HepG2 (cell line): ENCODE measurements around the gene RIPOR1. TPM values are rescaled to one million over a fixed set of nuclear protein-coding genes. Genes with fewer than 3 reads are reported as not detected.

Experiments used
- AKAP8 ChIP-seq: sonication (generic); formaldehyde crosslinking; IDR thresholded peaks from 2 replicates; pipeline ENCODE4 v1.5.1; 2020; ENCODE audit warnings: mild to moderate bottlenecking, missing genetic modification reagents
- ATAD3A ChIP-seq: sonication (generic); formaldehyde crosslinking; IDR thresholded peaks from 2 replicates; pipeline ENCODE4 v1.4.0; 2020; ENCODE audit warnings: missing genetic modification reagents
- ELF1 ChIP-seq: sonication (generic); formaldehyde crosslinking; IDR thresholded peaks from 2 replicates; pipeline ENCODE4 v1.4.0; 2020; ENCODE audit warnings: missing genetic modification reagents
- FOXP1 ChIP-seq, 2 experiments: fragments of 450-650 bp in 1 of 2; IDR thresholded peaks; 2 replicates each; pipeline ENCODE4 v1.6.1; 2017 to 2018; ENCODE audit warnings: antibody characterized with exemption in 1 of 2
- GPN1 ChIP-seq: sonication (generic); formaldehyde crosslinking; IDR thresholded peaks from 2 replicates; pipeline ENCODE4 v1.5.1; 2020; ENCODE audit warnings: missing genetic modification reagents, borderline replicate concordance
- HOXD1 ChIP-seq: sonication (generic); formaldehyde crosslinking; IDR thresholded peaks from 2 replicates; pipeline ENCODE4 v1.5.0; 2020; ENCODE audit warnings: missing genetic modification reagents
- KDM3A ChIP-seq: IDR thresholded peaks from 2 replicates; pipeline ENCODE4 v1.6.1; 2018; ENCODE audit warnings: low read depth, missing compliant biosample characterization
- KLF12 ChIP-seq: sonication (generic); formaldehyde crosslinking; IDR thresholded peaks from 2 replicates; pipeline ENCODE4 v1.4.0; 2020; ENCODE audit warnings: missing genetic modification reagents, borderline replicate concordance
- MAZ ChIP-seq, 2 experiments: sonication (generic) in 1 of 2; formaldehyde crosslinking in 1 of 2; IDR thresholded peaks; 2 replicates each; pipeline versions ENCODE4 v1.5.0 to v1.6.1; 2012 to 2020; ENCODE audit warnings: low read depth in 2 of 2, mild to moderate bottlenecking in 2 of 2, borderline replicate concordance in 1 of 2, improper control_type of control experiment in 1 of 2, low read length in 1 of 2, missing genetic modification reagents in 1 of 2, moderate library complexity in 1 of 2
- NCOA2 ChIP-seq: sonication (generic); formaldehyde crosslinking; IDR thresholded peaks from 2 replicates; pipeline ENCODE4 v1.8.0; 2022; ENCODE audit warnings: inconsistent platforms
- NFE2L2 ChIP-seq: fragments of 150-350 bp; IDR thresholded peaks from 2 replicates; pipeline ENCODE4 v1.6.1; 2014; ENCODE audit warnings: low read length
- PCBP1 ChIP-seq: fragments of 200-400 bp; formaldehyde crosslinking; IDR thresholded peaks from 2 replicates; pipeline ENCODE4 v1.6.1; 2017; ENCODE audit warnings: mild to moderate bottlenecking, low read depth, low read length, borderline replicate concordance
- PHF5A ChIP-seq: IDR thresholded peaks from one replicate; pipeline ENCODE4 v1.6.1; 2018; ENCODE audit warnings: low read depth, missing genetic modification reagents; ENCODE audit not compliant: unreplicated experiment
- SIX4 ChIP-seq: sonication (generic); formaldehyde crosslinking; IDR thresholded peaks from 2 replicates; pipeline ENCODE4 v1.4.0; 2020; ENCODE audit warnings: missing genetic modification reagents
- SRSF9 ChIP-seq: fragments of 200-400 bp; formaldehyde crosslinking; IDR thresholded peaks from 2 replicates; pipeline ENCODE4 v1.6.1; 2018; ENCODE audit warnings: borderline replicate concordance, mild to moderate bottlenecking, low read depth, low read length; ENCODE audit not compliant: insufficient read depth, poor library complexity, severe bottlenecking
- ZFP36 ChIP-seq: fragments of 150-350 bp; IDR thresholded peaks from 2 replicates; pipeline ENCODE4 v1.6.1; 2018; ENCODE audit warnings: borderline replicate concordance, low read length, low read depth; ENCODE audit not compliant: partially characterized antibody
- ZNF224 ChIP-seq: sonication (generic); formaldehyde crosslinking; IDR thresholded peaks from 2 replicates; pipeline ENCODE4 v1.5.0; 2020; ENCODE audit warnings: mild to moderate bottlenecking, missing genetic modification reagents
- ZNF552 ChIP-seq: sonication (generic); formaldehyde crosslinking; IDR thresholded peaks from 2 replicates; pipeline ENCODE4 v1.9.0; 2022; ENCODE audit warnings: missing genetic modification reagents, mild to moderate bottlenecking, borderline replicate concordance
- ZNF557 ChIP-seq: sonication (generic); formaldehyde crosslinking; IDR thresholded peaks from 2 replicates; pipeline ENCODE4 v1.4.0; 2020; ENCODE audit warnings: missing genetic modification reagents
- ZNF616 ChIP-seq: sonication (generic); formaldehyde crosslinking; IDR thresholded peaks from 2 replicates; pipeline ENCODE4 v1.5.0; 2020; ENCODE audit warnings: low read depth, mild to moderate bottlenecking, missing genetic modification reagents
- ZNF772 ChIP-seq: sonication (generic); formaldehyde crosslinking; IDR thresholded peaks from 2 replicates; pipeline ENCODE4 v1.5.0; 2020; ENCODE audit warnings: mild to moderate bottlenecking, missing genetic modification reagents
- ZNF816 ChIP-seq: sonication (generic); formaldehyde crosslinking; IDR thresholded peaks from 2 replicates; pipeline ENCODE4 v1.8.0; 2022; ENCODE audit warnings: missing genetic modification reagents, mild to moderate bottlenecking, borderline replicate concordance
- ZSCAN29 ChIP-seq: sonication (generic); formaldehyde crosslinking; conservative IDR thresholded peaks from 2 replicates; pipeline ENCODE4 v1.4.0; 2020; ENCODE audit warnings: mild to moderate bottlenecking, missing genetic modification reagents
- polyA plus RNA-seq, 8 experiments: library from polyadenylated mRNA; depleted of rRNA in 3 of 8; stranded (reverse) in 7 of 8; unstranded in 1 of 8; fragments of >200 nt; fragmentation: Illumina TruSeq in 4 of 8; extraction: Trizol in 4 of 8; gene quantifications; 2 replicates each; pipeline versions ENCODE4 v1.2.1 to v1.2.3, GENCODE V29; 2011 to 2016; ENCODE audit warnings: low read depth in 4 of 8, missing spikeins in 1 of 8, mixed read lengths in 1 of 8; ENCODE audit not compliant: insufficient read depth in 1 of 8
- total RNA-seq, 5 experiments: library from RNA; depleted of rRNA; stranded (reverse); fragments of >200 nt; fragmentation: Illumina TruSeq; extraction: Trizol; gene quantifications; 2 replicates each; pipeline ENCODE4 v1.2.3, GENCODE V29; 2016; ENCODE audit warnings: low read depth in 1 of 5
- TF ChIP-seq, protein P1 (sequence below), 2 experiments: sonication (generic) in 1 of 2; formaldehyde crosslinking in 1 of 2; IDR thresholded peaks; 2 replicates each; pipeline versions ENCODE4 v1.4.0 to v1.6.1; 2018 to 2020; ENCODE audit warnings: missing genetic modification reagents in 2 of 2, borderline replicate concordance in 1 of 2, low read depth in 1 of 2, mild to moderate bottlenecking in 1 of 2, missing biosample characterization in 1 of 2
- TF ChIP-seq, protein P2 (sequence below), 2 experiments: sonication (generic) in 1 of 2; formaldehyde crosslinking in 1 of 2; IDR thresholded peaks; 2 replicates each; pipeline versions ENCODE4 v1.5.1 to v1.6.1; 2011 to 2020; ENCODE audit warnings: borderline replicate concordance in 1 of 2, low read depth in 1 of 2, low read length in 1 of 2, mild to moderate bottlenecking in 1 of 2, missing genetic modification reagents in 1 of 2, moderate library complexity in 1 of 2

RIPOR1 gene
- total and polyA plus RNA-seq, 2 of the 13 experiments (the other 11 are each of a cell fraction or from before 2014, with no cell fraction given): 4.6 to 8.1 TPM

DNA sequence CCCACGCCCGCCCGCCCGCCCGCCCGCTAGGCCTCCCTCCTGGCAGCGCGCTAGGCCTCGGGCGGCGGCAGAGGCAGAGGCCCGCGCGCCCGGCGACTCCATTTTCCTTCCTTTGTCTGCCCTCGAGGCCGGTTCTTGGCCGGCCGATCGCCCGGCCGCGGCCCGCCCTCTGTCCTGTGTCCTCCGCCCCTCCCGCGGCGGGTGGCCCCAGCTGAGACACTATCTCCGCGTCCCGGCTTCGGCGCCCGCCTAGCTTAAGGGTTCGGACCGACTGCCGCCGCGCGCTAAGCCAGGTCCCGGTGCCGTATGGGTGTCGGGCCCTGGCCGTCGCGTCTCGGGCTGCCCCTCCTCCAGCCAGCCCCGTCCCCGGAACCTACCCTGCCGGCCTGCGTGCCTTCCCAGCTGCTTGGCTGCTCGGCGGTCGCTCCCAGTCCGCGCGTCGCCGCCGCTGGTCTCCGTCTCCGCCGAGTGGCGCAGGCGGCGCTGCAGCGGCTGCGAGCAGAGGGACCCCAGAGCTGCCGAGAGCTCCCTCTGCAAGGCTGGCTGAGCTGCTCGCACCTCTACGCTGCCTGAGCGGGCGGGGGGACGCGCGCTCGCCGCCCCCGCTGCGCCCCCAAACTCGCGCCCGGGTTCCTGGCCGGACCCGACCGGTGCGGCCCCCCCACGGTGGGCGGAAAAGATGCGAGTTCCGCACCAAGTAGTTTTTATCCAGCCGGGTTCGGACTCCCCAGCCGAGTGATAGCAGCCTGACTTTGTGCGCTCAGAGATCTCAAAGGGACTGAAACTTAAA lies 34.5 kb downstream of the RIPOR1 start (continued):
- TF ChIP-seq ZNF772 (CRISPR knock-in tag) (peak; percentile 81; the same call in 1 of the 2 replicates), NFE2L2 (no peak), NCOA2 (CRISPR knock-in tag) (no peak; the same call in 1 of the 2 replicates), ZNF224 (CRISPR knock-in tag) (peak; percentile 75; the same call in 1 of the 2 replicates), PHF5A (CRISPR knock-in tag) (peak; percentile 19), KLF12 (CRISPR knock-in tag) (peak; percentile 42; the same call in 1 of the 2 replicates), ZNF616 (CRISPR knock-in tag) (peak; percentile 74; the same call in 1 of the 2 replicates), SRSF9 (no peak), FOXP1 (IDR thresholded peaks at IDR 0.05) (no peak), FOXP1 (CRISPR knock-in tag; IDR thresholded peaks at IDR 0.05) (no peak), ZNF816 (CRISPR knock-in tag) (no peak; the same call in 1 of the 2 replicates), KDM3A (peak; percentile 29; the same call in 1 of the 2 replicates), ZNF557 (CRISPR knock-in tag) (no peak), AKAP8 (peak; percentile 36; the same call in 1 of the 2 replicates), PCBP1 (no peak), ATAD3A (CRISPR knock-in tag) (no peak), ZFP36 (no peak), ZNF552 (0 out of 2 replicates have a peak, but pooled peaks have one; percentile 46), ELF1 (no peak), SIX4 (no peak), ZSCAN29 (CRISPR knock-in tag) (no peak; the same call in 1 of the 2 replicates), MAZ (IDR thresholded peaks at IDR 0.05; ENCODE audit: borderline replicate concordance, low read depth, low read length) (no peak), MAZ (CRISPR knock-in tag; IDR thresholded peaks at IDR 0.05; ENCODE audit: low read depth) (peak; percentile 69), HOXD1 (peak; percentile 50; the same call in 1 of the 2 replicates), GPN1 (no peak)
- TF ChIP-seq, protein P1, sequence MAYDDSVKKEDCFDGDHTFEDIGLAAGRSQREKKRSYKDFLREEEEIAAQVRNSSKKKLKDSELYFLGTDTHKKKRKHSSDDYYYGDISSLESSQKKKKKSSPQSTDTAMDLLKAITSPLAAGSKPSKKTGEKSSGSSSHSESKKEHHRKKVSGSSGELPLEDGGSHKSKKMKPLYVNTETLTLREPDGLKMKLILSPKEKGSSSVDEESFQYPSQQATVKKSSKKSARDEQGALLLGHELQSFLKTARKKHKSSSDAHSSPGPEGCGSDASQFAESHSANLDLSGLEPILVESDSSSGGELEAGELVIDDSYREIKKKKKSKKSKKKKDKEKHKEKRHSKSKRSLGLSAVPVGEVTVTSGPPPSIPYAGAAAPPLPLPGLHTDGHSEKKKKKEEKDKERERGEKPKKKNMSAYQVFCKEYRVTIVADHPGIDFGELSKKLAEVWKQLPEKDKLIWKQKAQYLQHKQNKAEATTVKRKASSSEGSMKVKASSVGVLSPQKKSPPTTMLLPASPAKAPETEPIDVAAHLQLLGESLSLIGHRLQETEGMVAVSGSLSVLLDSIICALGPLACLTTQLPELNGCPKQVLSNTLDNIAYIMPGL (CRISPR knock-in tag; IDR thresholded peaks at IDR 0.05; ENCODE audit: borderline replicate concordance in 1 of 2, low read depth in 1 of 2): peak; percentile 98 to 100
- TF ChIP-seq, protein P2, sequence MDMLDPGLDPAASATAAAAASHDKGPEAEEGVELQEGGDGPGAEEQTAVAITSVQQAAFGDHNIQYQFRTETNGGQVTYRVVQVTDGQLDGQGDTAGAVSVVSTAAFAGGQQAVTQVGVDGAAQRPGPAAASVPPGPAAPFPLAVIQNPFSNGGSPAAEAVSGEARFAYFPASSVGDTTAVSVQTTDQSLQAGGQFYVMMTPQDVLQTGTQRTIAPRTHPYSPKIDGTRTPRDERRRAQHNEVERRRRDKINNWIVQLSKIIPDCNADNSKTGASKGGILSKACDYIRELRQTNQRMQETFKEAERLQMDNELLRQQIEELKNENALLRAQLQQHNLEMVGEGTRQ (IDR thresholded peaks at IDR 0.05; ENCODE audit: low read depth, low read length): no peak
- TF ChIP-seq, protein P2 (CRISPR knock-in tag; IDR thresholded peaks at IDR 0.05; ENCODE audit: borderline replicate concordance): no peak
